Right lobe of liver (tissue), 6 donors: ENCODE measurements around the gene LRP6. TPM values are rescaled to one million over a fixed set of nuclear protein-coding genes. Genes with fewer than 3 reads are reported as not detected.

Experiments used
- ATAC-seq, 4 donors: fragments of 200-7000 bp; cut with Tn5 transposase; one replicate each; pipeline ENCODE4 v1.9.1; 2020; ENCODE audit warnings: mild to moderate bottlenecking in 4 of 4, moderate library complexity in 4 of 4
- DNase-seq, 3 donors: peaks; one replicate each; pipeline ENCODE4 v3.0.0-alpha.2; 2020
- H3K27ac ChIP-seq, 3 donors: fragments of 200-600 bp; one replicate each; pipeline ENCODE4 v1.8.0; 2022
- H3K27me3 ChIP-seq, 2 donors: fragments of 200-600 bp; one replicate each; pipeline ENCODE4 v1.8.0; 2022
- H3K36me3 ChIP-seq, 4 donors: fragments of 200-600 bp; sonication (generic) in 1 of 4; one replicate each; pipeline versions ENCODE4 v1.5.1 to v1.8.0; 2017 to 2022; ENCODE audit warnings: control low read depth in 1 of 4
- H3K4me1 ChIP-seq, 4 donors: fragments of 200-600 bp; sonication (generic) in 1 of 4; one replicate each; pipeline versions ENCODE4 v1.5.1 to v1.8.0; 2017 to 2022; ENCODE audit warnings: control low read depth in 1 of 4
- H3K4me3 ChIP-seq, 3 donors: fragments of 200-600 bp; one replicate each; pipeline ENCODE4 v1.8.0; 2022
- H3K9me3 ChIP-seq, 4 donors: fragments of 200-600 bp; sonication (generic) in 1 of 4; one replicate each; pipeline versions ENCODE4 v1.5.1 to v1.8.0; 2017 to 2022; ENCODE audit warnings: control low read depth in 1 of 4
- CTCF ChIP-seq, 4 donors: fragments of 200-600 bp in 3 of 4; fragments of 450-650 bp in 1 of 4; IDR thresholded peaks; one replicate each; pipeline versions ENCODE4 v1.5.1 to v1.8.0; 2016 to 2022; ENCODE audit warnings: antibody characterized with exemption in 4 of 4, mild to moderate bottlenecking in 2 of 4
- POLR2A ChIP-seq: fragments of 450-650 bp; IDR thresholded peaks from one replicate; pipeline ENCODE4 v1.6.1; 2017; ENCODE audit warnings: antibody characterized with exemption, mild to moderate bottlenecking
- WGBS: methylation state at CpG from one replicate; pipeline ENCODE4 v1.1.6; 2018; ENCODE audit warnings: low coverage, low lambda C conversion rate; ENCODE audit not compliant: insufficient coverage; ENCODE audit errors: missing lambda C conversion rate; 5-methylcytosine and 5-hydroxymethylcytosine counted together
- intact Hi-C, 2 donors: fragments of 100-400 bp; cut with DNase I; formaldehyde crosslinking; loops; one replicate each; pipeline versions ENCODE4 v1.11.2 to v1.14.1; 2022
- total RNA-seq, 6 experiments: library from RNA; depleted of rRNA in 2 of 6; stranded (reverse); fragments of >200 nt in 2 of 6; fragmentation: NEBNext Ultra II Directional in 3 of 6; extraction: Animal tissue kit (Norgen Biotek cat#: 25700) in 3 of 6; gene quantifications; one replicate each; pipeline versions ENCODE4 v1.1.0 to v1.2.4, GENCODE V29; 2016 to 2023
- donor health status: DM: no; HTN: yes; CAD: no.
- donor health status: DM: no; HTN: no; CAD: no.
- donor health status: DM: no; HTN: no; CAD: no.
- donor health status: DM: no; HTN: yes; CAD: no.
- donor health status: DM: no; HTN: yes; CAD: no.

The LRP6 gene
- total RNA-seq, 6 experiments from 2014 or later, result 19.9 to 32.5 (median 22.2) TPM

DNA sequence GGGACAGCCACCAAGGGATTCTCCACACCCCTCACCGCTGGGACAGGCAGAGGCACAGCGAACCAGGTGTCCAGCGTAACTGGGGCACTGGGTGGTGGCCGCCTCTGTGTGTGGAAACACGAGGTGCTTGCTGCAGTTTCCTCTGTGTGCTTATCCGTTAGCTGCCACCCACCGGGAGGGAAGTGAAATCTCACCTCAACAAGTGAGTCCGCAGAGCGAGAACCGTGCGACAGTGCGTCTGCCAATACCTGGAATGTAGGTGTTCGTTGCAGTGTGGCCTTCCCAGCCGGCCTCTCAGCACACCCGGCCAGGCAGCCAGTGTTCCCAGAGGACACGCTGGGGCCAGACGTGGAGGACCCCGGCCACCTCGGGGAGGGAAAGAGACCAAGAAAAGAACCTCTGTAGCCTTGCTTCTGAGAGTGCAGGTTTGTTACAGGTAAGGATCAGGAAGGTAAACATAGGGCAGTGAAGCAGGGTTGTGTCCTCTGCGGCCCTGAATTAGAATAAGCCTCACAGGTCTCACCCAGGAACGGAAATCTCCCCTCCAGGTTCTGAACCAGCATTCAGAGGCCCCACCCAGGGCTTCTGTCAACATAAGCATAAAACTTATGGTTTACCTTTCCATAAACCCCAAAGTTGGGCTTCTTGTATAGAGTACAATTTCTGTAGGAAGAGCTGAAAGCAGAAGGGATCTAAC lies 194.6 kb downstream of the LRP6 start:
- peak; percentile 78 to 84 (median 78) for ATAC-seq
- TF ChIP-seq POLR2A, result no peak
- TF ChIP-seq CTCF (IDR thresholded peaks at IDR 0.05), result peak in 1 of 4 donors; percentile 15
- Histone ChIP-seq H3K27ac (no peak overlapping the region), H3K4me1 (peaks cover 0 to 9% (median 0%) of the 10 kb centered on the region in 4 donors), H3K27me3 (no peaks in the 10 kb centered on the region), H3K4me3 (peak overlapping the region; percentile 4 to 43 (median 30)), H3K36me3 (no peaks in the 10 kb centered on the region), H3K9me3 (no peaks in the 10 kb centered on the region)
- 13% methylated on average over 15 of the region's 21 CpGs for WGBS
- intact Hi-C loops, result loop anchor here in 1 of 2 donors (10.0 kb wide), 1 partner anchor 263 kb away; no protein-coding TSS in a partner anchor
- DNase-seq, result peak; percentile 60 to 64 (median 62)

- H3K4me3 ChIP-seq, result peak within 1 kb of the TSS; percentile 30 to 44 (median 43)
- WGBS, result 14% methylated on average over 11 of the region's 12 CpGs
- no peaks in the 10 kb centered on the region for H3K9me3 ChIP-seq
- no peak for DNase-seq
- ATAC-seq, result peak; percentile 53 to 69 (median 64)
- TF ChIP-seq CTCF (IDR thresholded peaks at IDR 0.05), result peak in 2 of 4 donors; percentile 14 to 19
- TF ChIP-seq POLR2A, result no peak
- no peaks in the 10 kb centered on the region for H3K27me3 ChIP-seq
- peaks cover 0 to 9% (median 0%) of the 10 kb centered on the region in 4 donors for H3K4me1 ChIP-seq
- no peaks in the 10 kb centered on the region for H3K36me3 ChIP-seq
- intact Hi-C loops, result loop anchor here in 1 of 2 donors (10.0 kb wide), 1 partner anchor 264 kb away; no protein-coding TSS in a partner anchor
- no peak within 1 kb of the TSS for H3K27ac ChIP-seq
Measured at GRCh38 chr12:12070674-12071656, 195.9 kb downstream of the LRP6 start, which contains the start of gene BCL2L14. Gene BCL2L14, plus strand, starts transcription at chr12:12070939. Its CDS starts 8,367 bp downstream, at chr12:12079306.

DNA sequence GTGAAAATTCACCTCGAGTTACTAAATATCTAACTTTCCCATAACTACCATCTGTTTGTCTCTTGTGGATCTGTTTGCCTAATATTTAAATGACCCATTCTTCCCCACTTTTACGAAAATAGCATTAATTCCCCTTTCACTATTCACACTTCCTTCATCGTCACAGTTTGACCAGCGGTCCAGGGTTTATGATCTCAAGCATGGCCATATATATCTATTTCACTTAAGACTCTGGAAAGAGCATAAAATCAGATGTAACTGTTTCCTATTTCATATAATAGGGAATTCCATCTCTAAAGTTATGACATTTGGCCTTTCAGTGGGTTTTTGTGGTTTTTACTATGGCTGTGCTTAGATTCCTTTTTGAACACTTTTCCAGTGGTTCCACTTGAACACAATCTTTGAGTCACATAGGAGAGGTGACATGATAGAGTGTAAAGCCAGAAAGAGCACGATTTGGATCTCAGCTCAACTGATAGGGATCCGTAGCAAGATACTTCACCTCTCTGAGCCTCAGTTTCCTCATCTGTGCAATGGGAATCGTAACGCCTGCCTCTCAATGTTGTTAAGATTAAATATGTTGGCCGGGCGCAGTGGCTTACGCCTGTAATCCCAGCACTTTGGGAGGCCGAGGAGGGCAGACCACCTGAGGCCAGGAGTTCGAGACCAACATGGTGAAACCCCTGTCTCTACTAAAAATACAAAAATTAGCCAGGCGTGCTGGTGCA lies 196.9 kb downstream of the LRP6 start:
- Histone ChIP-seq H3K27me3 (no peaks in the 10 kb centered on the region), H3K9me3 (no peaks in the 10 kb centered on the region), H3K4me1 (peaks cover 0 to 9% (median 0%) of the 10 kb centered on the region in 4 donors), H3K27ac (no peak overlapping the region), H3K4me3 (no peak overlapping the region), H3K36me3 (no peaks in the 10 kb centered on the region)
- DNase-seq, result no peak
- TF ChIP-seq POLR2A (no peak), CTCF (IDR thresholded peaks at IDR 0.05) (no peak)
- intact Hi-C loops, result loop anchor here in 1 of 2 donors (10.0 kb wide), 1 partner anchor 265 kb away; no protein-coding TSS in a partner anchor
- no peak for ATAC-seq
- WGBS, result 88% methylated on average over 13 of the region's 14 CpGs

DNA sequence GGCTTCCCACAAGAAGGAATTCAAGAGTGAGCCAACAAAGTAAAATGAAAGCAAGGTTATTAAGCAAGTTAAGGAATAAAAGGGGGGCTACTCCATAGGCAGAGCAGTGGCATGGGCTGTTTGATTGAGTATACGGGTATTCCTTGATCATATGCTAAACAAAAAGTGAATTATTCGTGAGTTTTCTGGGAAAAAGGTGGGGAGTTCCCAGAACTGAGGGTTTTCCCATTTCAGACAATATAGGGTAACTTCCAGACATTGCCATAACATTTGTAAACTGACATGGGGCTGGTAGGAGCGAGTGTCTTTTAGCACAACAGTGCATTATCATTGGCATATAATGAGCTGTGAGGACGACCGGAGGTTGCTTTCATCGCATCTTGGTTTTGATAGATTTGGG lies 198.1 kb downstream of the LRP6 start:
- intact Hi-C loops, result no loop called here
- H3K27me3 ChIP-seq, result no peaks in the 10 kb centered on the region
- DNase-seq (no peak), ATAC-seq (no peak)
- H3K4me1 ChIP-seq, result peaks cover 0 to 9% (median 0%) of the 10 kb centered on the region in 4 donors
- no peak overlapping the region for H3K27ac ChIP-seq
- H3K9me3 ChIP-seq, result no peaks in the 10 kb centered on the region
- TF ChIP-seq POLR2A (no peak), CTCF (IDR thresholded peaks at IDR 0.05) (no peak)
- WGBS, result 91% methylated on average over 6 of the region's 6 CpGs
- no peak overlapping the region for H3K4me3 ChIP-seq
- no peaks in the 10 kb centered on the region for H3K36me3 ChIP-seq
